ENCODE data around the gene PARP11.
A peak's percentile ranks its signal among the peaks of the same experiment; 100 is the strongest.

The PARP11 gene

DNA sequence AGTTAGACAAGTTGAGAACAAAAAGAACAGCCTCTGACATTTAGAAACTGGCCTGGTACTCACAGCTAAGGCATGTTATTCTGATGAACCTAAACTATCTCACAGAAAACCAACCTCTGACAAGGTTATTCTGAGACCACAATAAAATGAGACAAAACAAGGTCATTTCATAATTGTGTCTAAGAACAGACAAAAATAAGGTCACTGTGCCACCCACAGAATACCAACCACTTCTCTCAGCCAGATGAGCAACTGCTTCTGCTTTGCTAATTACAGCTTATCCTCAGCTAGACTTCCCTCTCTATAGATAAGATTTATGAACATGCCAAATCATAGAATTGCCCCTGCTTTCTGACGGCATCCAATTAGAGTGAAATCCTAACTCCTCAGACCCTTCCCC is 68.1 kb downstream of the PARP11 start:
- DNase-seq (ENCODE audit: low read depth), result peak; percentile 12
- no peak overlapping the region for H3K4me3 ChIP-seq (ENCODE audit: low read length)
- TF ChIP-seq CTCF (conservative IDR thresholded peaks at IDR 0.05; ENCODE audit: low read length), result no peak

DNA sequence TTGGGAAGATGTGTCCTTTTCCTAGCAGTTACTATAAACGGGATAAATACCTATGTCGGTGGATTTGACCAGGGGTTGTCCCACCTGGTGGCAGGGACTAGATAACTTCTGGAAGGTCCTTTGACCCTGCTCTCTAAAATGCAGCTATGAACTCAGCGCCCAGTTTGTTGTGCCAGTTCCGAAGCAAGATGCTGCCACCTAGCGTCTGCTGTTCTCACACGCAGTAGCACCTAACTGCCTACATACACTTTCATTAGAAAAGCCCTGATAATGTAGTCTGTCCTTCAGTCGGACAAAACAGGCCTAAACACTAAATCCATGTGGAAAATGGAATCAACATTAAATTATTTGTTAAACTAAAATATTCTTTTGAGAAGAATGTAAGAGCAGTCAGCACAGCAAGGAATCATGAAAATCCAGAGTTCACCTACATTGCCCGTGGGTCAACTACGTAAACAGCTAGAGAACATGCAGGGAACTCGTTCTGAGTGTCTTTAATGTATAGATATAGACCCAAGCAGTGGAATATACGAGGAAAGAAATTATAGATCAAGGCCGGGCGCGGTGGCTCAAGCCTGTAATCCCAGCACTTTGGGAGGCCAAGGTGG is 69.2 kb downstream of the PARP11 start:
- no peak overlapping the region for H3K4me3 ChIP-seq (ENCODE audit: low read length)
- DNase-seq (ENCODE audit: low read depth), result peak; percentile 73
- peak; percentile 97 for TF ChIP-seq CTCF (conservative IDR thresholded peaks at IDR 0.05; ENCODE audit: low read length)

- H3K4me3 ChIP-seq (ENCODE audit: low read length), result no peak overlapping the region
- no peak for TF ChIP-seq CTCF (conservative IDR thresholded peaks at IDR 0.05; ENCODE audit: low read length)
- DNase-seq (ENCODE audit: low read depth), result no peak
Measured at GRCh38 chr12:3802721-3803120, 70.5 kb downstream of the PARP11 start.

DNA sequence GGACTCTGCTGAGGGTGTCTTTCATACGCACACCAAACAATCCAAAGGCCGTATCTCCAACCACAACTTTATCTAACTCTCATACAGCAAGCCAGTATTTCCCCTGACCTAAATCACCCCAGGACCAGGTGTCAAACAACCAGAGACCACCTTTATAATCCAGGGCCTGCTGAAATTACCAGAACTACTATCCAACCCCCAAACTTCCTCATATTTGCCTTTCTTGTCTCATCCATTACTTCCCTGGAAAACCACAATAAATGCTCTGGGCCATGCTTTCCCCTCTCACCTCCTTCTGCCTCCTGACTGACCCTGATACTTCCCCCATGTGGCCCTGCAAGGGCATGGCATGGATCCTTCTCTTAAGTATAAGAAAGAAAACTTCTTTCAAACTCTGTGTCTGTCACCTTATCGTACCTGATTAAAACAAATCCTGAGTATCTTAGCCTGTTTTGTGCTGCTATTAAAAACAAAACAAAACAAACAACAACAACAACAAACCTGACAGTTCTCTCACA is 75.6 kb downstream of the PARP11 start:
- DNase-seq (ENCODE audit: low read depth), result no peak
- TF ChIP-seq CTCF (conservative IDR thresholded peaks at IDR 0.05; ENCODE audit: low read length), result peak; percentile 14; the same call in 1 of the 2 replicates
- no peak overlapping the region for H3K4me3 ChIP-seq (ENCODE audit: low read length)

GRCh38 chr12:3795492-3796133 is 77.6 kb downstream of the PARP11 start:
- DNase-seq (ENCODE audit: low read depth), result no peak
- TF ChIP-seq CTCF (conservative IDR thresholded peaks at IDR 0.05; ENCODE audit: low read length), result no peak
- H3K4me3 ChIP-seq (ENCODE audit: low read length), result no peak overlapping the region

- no peak for DNase-seq (ENCODE audit: low read depth)
- TF ChIP-seq CTCF (conservative IDR thresholded peaks at IDR 0.05; ENCODE audit: low read length), result no peak
- no peak overlapping the region for H3K4me3 ChIP-seq (ENCODE audit: low read length)
Measured at GRCh38 chr12:3795066-3795465, 78.1 kb downstream of the PARP11 start.
